ENCODE measurements around the gene JUNB.

DNA sequence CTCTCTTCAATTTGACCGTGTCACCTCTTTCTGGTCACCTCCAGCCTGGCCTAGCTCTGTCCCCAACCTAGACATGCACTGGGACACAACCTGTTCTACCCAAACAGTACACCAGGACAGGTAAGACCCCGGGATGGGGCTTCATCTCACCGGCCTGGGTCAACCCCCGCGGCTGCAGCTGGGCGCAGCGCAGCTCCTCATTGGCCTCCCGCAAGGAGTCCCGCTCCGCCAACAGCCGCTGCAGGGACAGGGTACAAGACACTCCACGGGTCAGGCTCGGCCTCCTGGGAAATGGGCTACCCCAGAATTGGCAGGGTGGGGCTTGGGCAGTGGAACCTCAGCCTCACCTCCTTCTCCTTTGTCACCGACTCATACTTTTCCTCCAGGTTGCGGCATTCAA, 23.6 kb upstream of the JUNB start:
- no peak for TF ChIP-seq POLR2A (IDR thresholded peaks at IDR 0.05)
- TF ChIP-seq, protein P1, sequence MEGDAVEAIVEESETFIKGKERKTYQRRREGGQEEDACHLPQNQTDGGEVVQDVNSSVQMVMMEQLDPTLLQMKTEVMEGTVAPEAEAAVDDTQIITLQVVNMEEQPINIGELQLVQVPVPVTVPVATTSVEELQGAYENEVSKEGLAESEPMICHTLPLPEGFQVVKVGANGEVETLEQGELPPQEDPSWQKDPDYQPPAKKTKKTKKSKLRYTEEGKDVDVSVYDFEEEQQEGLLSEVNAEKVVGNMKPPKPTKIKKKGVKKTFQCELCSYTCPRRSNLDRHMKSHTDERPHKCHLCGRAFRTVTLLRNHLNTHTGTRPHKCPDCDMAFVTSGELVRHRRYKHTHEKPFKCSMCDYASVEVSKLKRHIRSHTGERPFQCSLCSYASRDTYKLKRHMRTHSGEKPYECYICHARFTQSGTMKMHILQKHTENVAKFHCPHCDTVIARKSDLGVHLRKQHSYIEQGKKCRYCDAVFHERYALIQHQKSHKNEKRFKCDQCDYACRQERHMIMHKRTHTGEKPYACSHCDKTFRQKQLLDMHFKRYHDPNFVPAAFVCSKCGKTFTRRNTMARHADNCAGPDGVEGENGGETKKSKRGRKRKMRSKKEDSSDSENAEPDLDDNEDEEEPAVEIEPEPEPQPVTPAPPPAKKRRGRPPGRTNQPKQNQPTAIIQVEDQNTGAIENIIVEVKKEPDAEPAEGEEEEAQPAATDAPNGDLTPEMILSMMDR (IDR thresholded peaks at IDR 0.05), result no peak
